Measurements from ENCODE around the gene CACNA2D4. TPM values are rescaled to one million over a fixed set of nuclear protein-coding genes. Genes with fewer than 3 reads are reported as not detected.
A peak's percentile ranks its signal among the peaks of the same experiment; 100 is the strongest.

Gene CACNA2D4
- total RNA-seq, 1 experiment from 2014 or later = not detected

DNA sequence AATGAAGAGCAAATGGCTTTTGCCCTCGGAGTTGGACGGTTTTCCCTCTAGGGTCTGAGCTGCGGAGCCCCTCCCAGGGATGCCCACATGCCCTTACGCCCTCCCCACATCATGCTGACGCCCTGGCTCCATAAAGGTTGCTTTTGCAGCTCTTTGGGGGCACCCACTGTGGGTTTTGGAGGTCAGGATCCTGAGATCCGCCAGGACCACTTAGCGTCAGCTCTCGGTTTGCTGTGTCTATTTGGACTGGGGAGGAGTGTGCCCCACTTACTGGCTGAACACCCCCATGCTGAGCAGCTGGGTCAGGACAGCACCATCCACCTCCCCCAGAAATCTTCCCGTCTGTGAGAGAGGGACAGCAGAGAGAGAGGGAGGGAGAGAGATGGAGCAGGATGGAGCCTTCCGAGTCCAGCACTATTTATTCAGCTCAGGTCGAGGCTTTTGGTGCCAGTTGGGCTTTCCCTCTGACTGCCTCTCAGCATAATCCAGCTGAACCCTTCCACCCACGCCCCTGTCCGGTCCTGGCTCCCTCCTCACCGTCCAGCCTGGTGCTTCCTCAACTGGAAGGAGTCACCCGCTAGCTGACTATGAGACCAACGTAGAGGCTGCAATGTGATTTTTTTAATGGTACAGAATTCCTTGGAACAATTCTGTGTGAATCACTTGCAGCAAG, 117.0 kb downstream of the CACNA2D4 start:
- no peak overlapping the region for H2AFZ ChIP-seq (ENCODE audit: low read length)
- H3K27ac ChIP-seq (ENCODE audit: low read length) = no peak overlapping the region
- H3K9me3 ChIP-seq (ENCODE audit: low read length) = no peaks in the 10 kb centered on the region
- no peaks in the 10 kb centered on the region for H3K79me2 ChIP-seq (ENCODE audit: low read length)
- intact Hi-C loops (cut with micrococcal nuclease) = no loop called here
- no TSS peak for BruUV-seq (replicated peaks)
- no peak overlapping the region for H3K9ac ChIP-seq (ENCODE audit: low read length)
- ATAC-seq (no peak), DNase-seq (no peak)
- H3K36me3 ChIP-seq (ENCODE audit: low read depth, low read length) = no peaks in the 10 kb centered on the region
- POLR2A ChIA-PET (ENCODE audit: unreplicated experiment) = no interaction called here
- no peak for TF ChIP-seq EZH2phosphoT487 (IDR thresholded peaks at IDR 0.05; ENCODE audit: borderline replicate concordance, low read length)
- TF ChIP-seq, protein P1, sequence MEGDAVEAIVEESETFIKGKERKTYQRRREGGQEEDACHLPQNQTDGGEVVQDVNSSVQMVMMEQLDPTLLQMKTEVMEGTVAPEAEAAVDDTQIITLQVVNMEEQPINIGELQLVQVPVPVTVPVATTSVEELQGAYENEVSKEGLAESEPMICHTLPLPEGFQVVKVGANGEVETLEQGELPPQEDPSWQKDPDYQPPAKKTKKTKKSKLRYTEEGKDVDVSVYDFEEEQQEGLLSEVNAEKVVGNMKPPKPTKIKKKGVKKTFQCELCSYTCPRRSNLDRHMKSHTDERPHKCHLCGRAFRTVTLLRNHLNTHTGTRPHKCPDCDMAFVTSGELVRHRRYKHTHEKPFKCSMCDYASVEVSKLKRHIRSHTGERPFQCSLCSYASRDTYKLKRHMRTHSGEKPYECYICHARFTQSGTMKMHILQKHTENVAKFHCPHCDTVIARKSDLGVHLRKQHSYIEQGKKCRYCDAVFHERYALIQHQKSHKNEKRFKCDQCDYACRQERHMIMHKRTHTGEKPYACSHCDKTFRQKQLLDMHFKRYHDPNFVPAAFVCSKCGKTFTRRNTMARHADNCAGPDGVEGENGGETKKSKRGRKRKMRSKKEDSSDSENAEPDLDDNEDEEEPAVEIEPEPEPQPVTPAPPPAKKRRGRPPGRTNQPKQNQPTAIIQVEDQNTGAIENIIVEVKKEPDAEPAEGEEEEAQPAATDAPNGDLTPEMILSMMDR (conservative IDR thresholded peaks at IDR 0.05; ENCODE audit: low read depth, low read length) = no peak
- TF ChIP-seq EZH2 (IDR thresholded peaks at IDR 0.05; ENCODE audit: low read length, unreplicated experiment) = no peak
- no peaks in the 10 kb centered on the region for H3K27me3 ChIP-seq (ENCODE audit: low read length)
- CTCF ChIA-PET = interaction anchor here (0.8 kb wide), 1 partner anchor 139 kb away, joined by 7 read pairs; no protein-coding TSS in a partner anchor
- H4K20me1 ChIP-seq (ENCODE audit: low read length) = no peaks in the 10 kb centered on the region
- no peaks in the 10 kb centered on the region for H3F3A ChIP-seq (ENCODE audit: low read length, unreplicated experiment)
- peaks cover 3% of the 10 kb centered on the region; the same call in 1 of the 2 replicates for H3K4me1 ChIP-seq (ENCODE audit: insufficient read depth, low read length)
- no peak overlapping the region for H3K4me2 ChIP-seq (ENCODE audit: low read length)
- H3K4me3 ChIP-seq (ENCODE audit: low read length) = no peak overlapping the region
- no peaks in the 10 kb centered on the region for H3K9me2 ChIP-seq (replicated peaks; ENCODE audit: low read length)

DNA sequence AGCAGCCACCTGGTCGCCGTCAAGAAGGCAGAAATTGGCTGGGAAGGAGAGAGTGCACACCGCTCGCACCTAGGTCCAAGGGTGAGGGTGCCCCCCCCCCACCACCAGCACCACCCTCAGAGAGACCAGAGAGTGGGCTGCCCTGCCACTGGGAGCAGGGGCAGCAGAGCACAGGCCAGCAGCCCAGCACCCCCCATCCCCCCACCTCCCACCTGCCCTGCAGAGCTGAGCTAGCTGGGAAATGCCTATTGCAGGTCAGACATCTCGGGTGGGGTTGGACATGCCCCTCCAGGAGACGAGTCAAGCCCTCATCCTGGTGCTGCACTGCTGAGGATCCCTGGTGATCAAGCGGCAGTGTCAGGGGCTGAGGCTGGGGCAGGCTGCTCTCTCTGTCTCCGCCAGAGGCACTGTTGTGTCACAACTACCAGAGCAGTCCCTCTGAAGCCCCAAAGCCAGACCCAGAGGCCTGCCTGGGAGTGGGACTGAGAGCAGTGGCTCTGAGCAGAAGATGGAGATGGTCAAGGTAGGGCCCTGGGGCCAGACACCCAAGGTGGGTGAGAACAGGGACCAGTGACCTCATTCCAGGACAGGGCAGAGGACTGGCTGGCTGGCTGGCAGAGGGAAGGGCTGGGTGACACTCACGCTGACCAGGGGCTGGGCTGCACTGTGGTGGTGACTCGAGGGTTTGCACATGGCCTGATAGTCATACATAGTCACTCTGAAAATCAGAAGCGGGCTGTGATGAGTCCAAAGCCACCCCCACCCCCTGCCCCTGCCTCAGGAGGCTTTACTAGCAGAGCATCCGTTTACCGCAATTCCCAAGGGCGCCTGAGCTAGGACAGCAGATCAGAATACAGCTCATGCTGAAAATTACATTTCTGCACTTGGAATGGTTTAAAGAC, 117.8 kb downstream of the CACNA2D4 start:
- no peaks in the 10 kb centered on the region for H3K36me3 ChIP-seq (ENCODE audit: low read depth, low read length)
- H3K4me2 ChIP-seq (ENCODE audit: low read length) = no peak overlapping the region
- H3K9me3 ChIP-seq (ENCODE audit: low read length) = no peaks in the 10 kb centered on the region
- H3K9ac ChIP-seq (ENCODE audit: low read length) = no peak overlapping the region
- H3K27ac ChIP-seq (ENCODE audit: low read length) = no peak overlapping the region
- H3K27me3 ChIP-seq (ENCODE audit: low read length) = no peaks in the 10 kb centered on the region
- no peaks in the 10 kb centered on the region for H3K9me2 ChIP-seq (replicated peaks; ENCODE audit: low read length)
- H3F3A ChIP-seq (ENCODE audit: low read length, unreplicated experiment) = no peaks in the 10 kb centered on the region
- H4K20me1 ChIP-seq (ENCODE audit: low read length) = no peaks in the 10 kb centered on the region
- no peak for TF ChIP-seq EZH2 (IDR thresholded peaks at IDR 0.05; ENCODE audit: low read length, unreplicated experiment)
- TF ChIP-seq, protein P1 (conservative IDR thresholded peaks at IDR 0.05; ENCODE audit: low read depth, low read length) = peak; percentile 39; the same call in 1 of the 2 replicates
- no TSS peak for BruUV-seq (replicated peaks)
- ATAC-seq = no peak
- H2AFZ ChIP-seq (ENCODE audit: low read length) = no peak overlapping the region
- no peak overlapping the region for H3K4me3 ChIP-seq (ENCODE audit: low read length)
- POLR2A ChIA-PET (ENCODE audit: unreplicated experiment) = no interaction called here
- intact Hi-C loops (cut with micrococcal nuclease) = no loop called here
- DNase-seq = peak; percentile 5
- no peaks in the 10 kb centered on the region for H3K79me2 ChIP-seq (ENCODE audit: low read length)
- H3K4me1 ChIP-seq (ENCODE audit: insufficient read depth, low read length) = peaks cover 5% of the 10 kb centered on the region; the same call in 1 of the 2 replicates
- CTCF ChIA-PET = interaction anchor here (0.8 kb wide), 1 partner anchor 139 kb away, joined by 7 read pairs; no protein-coding TSS in a partner anchor
